Astrocyte (in vitro differentiated cells and primary cell): ENCODE data around the gene PLEKHA8. TPM values are rescaled to one million over a fixed set of nuclear protein-coding genes. Genes with fewer than 3 reads are reported as not detected.

Source experiments
- DNase-seq: peaks from one replicate; pipeline ENCODE4 v3.0.0-alpha.2; 2010; ENCODE audit warnings: low read depth
- FAIRE-seq: peaks from 2 replicates; lab custom pipeline; 2011; peaks lifted over from hg19 to GRCh38; lab: Jason Lieb, UNC
- H2AFZ ChIP-seq: 2 replicates; pipeline ENCODE4 v1.6.0; 2012; ENCODE audit warnings: low read depth, low read length, inconsistent platforms
- H3K27ac ChIP-seq: 2 replicates; pipeline ENCODE4 v1.5.1; 2011; ENCODE audit warnings: low read depth, low read length, inconsistent platforms
- H3K27me3 ChIP-seq: 2 replicates; pipeline ENCODE4 v1.6.0; 2011; ENCODE audit warnings: low read length, inconsistent platforms; ENCODE audit not compliant: insufficient read depth
- H3K36me3 ChIP-seq: 2 replicates; pipeline ENCODE4 v1.5.1; 2011; ENCODE audit warnings: low read length, inconsistent platforms; ENCODE audit not compliant: insufficient read depth
- H3K4me1 ChIP-seq: 2 replicates; pipeline ENCODE4 v1.5.1; 2011; ENCODE audit warnings: low read length, inconsistent platforms; ENCODE audit not compliant: insufficient read depth
- H3K4me2 ChIP-seq: 2 replicates; pipeline ENCODE4 v1.6.0; 2012; ENCODE audit warnings: low read length, inconsistent platforms
- H3K4me3 ChIP-seq: 2 replicates; pipeline ENCODE4 v1.5.1; 2011; ENCODE audit warnings: low read depth, mild to moderate bottlenecking, low read length, inconsistent platforms; ENCODE audit not compliant: insufficient read depth
- H3K79me2 ChIP-seq: 2 replicates; pipeline ENCODE4 v1.6.0; 2012; ENCODE audit warnings: mild to moderate bottlenecking, low read length, inconsistent platforms; ENCODE audit not compliant: insufficient read depth
- H3K9ac ChIP-seq: 2 replicates; pipeline ENCODE4 v1.6.0; 2012; ENCODE audit warnings: mild to moderate bottlenecking, low read length, inconsistent platforms
- H3K9me3 ChIP-seq: 2 replicates; pipeline ENCODE4 v1.5.1; 2012; ENCODE audit warnings: low read depth, mild to moderate bottlenecking, low read length, inconsistent platforms; ENCODE audit not compliant: insufficient read depth
- H4K20me1 ChIP-seq: 2 replicates; pipeline ENCODE4 v1.6.0; 2012; ENCODE audit warnings: low read length, inconsistent platforms; ENCODE audit not compliant: insufficient read depth
- H3K27ac Mint-ChIP-seq: one replicate; pipeline ENCODE4 v1.8.0; 2021; ENCODE audit warnings: mild to moderate bottlenecking, mixed read lengths; ENCODE audit not compliant: unreplicated experiment
- H3K27me3 Mint-ChIP-seq: one replicate; pipeline ENCODE4 v1.8.0; 2021; ENCODE audit warnings: low read depth, mixed read lengths; ENCODE audit not compliant: unreplicated experiment
- H3K36me3 Mint-ChIP-seq: one replicate; pipeline ENCODE4 v1.8.0; 2021; ENCODE audit warnings: low read depth, mixed read lengths; ENCODE audit not compliant: unreplicated experiment
- H3K4me1 Mint-ChIP-seq: one replicate; pipeline ENCODE4 v1.8.0; 2021; ENCODE audit warnings: low read depth, mixed read lengths; ENCODE audit not compliant: unreplicated experiment
- H3K4me3 Mint-ChIP-seq: one replicate; pipeline ENCODE4 v1.8.0; 2021; ENCODE audit warnings: mild to moderate bottlenecking, moderate library complexity, mixed read lengths; ENCODE audit not compliant: unreplicated experiment
- H3K9me3 Mint-ChIP-seq: one replicate; pipeline ENCODE4 v1.8.0; 2021; ENCODE audit warnings: mild to moderate bottlenecking, mixed read lengths; ENCODE audit not compliant: unreplicated experiment
- CTCF ChIP-seq: IDR thresholded peaks from 2 replicates; pipeline ENCODE4 v1.5.1; 2011; ENCODE audit warnings: low read depth, mild to moderate bottlenecking, inconsistent platforms, low read length, moderate library complexity; ENCODE audit not compliant: insufficient read depth
- EZH2 ChIP-seq: IDR thresholded peaks from 2 replicates; pipeline ENCODE4 v1.6.1; 2012; ENCODE audit warnings: mild to moderate bottlenecking, low read length, inconsistent platforms; ENCODE audit not compliant: insufficient read depth
- total RNA-seq: library from RNA; stranded (reverse); gene quantifications from 2 replicates; pipeline ENCODE4 v1.2.1, GENCODE V29; 2021

The PLEKHA8 gene
- total RNA-seq, 1 donor from 2014 or later = 34.7 TPM

- H3K4me1 ChIP-seq = peaks cover 15% of the 10 kb centered on the region
- no peaks in the 10 kb centered on the region for H3K9me3 ChIP-seq
- FAIRE-seq = no peak
- H3K79me2 ChIP-seq = no peaks in the 10 kb centered on the region
- H3K4me3 ChIP-seq = no peak overlapping the region
- Mint-ChIP-seq H3K36me3 (peaks cover 1% of the 10 kb centered on the region), H3K27me3 (no peaks in the 10 kb centered on the region), H3K4me3 (peak overlapping the region; percentile 30), H3K9me3 (no peaks in the 10 kb centered on the region), H3K4me1 (peaks cover 17% of the 10 kb centered on the region), H3K27ac (peak overlapping the region; percentile 85)
- H4K20me1 ChIP-seq = no peaks in the 10 kb centered on the region
- TF ChIP-seq CTCF = no peak
- TF ChIP-seq EZH2 = no peak
- H2AFZ ChIP-seq = peak overlapping the region; percentile 45
- H3K4me2 ChIP-seq = peak overlapping the region; percentile 60
- H3K36me3 ChIP-seq = no peaks in the 10 kb centered on the region
- no peaks in the 10 kb centered on the region for H3K27me3 ChIP-seq
- no peak overlapping the region for H3K27ac ChIP-seq
- DNase-seq = peak; percentile 74
- peak overlapping the region; percentile 5 for H3K9ac ChIP-seq
These were observed 114.5 kb downstream of the PLEKHA8 start for GRCh38 chr7:30142710-30143109.

GRCh38 chr7:30143748-30144251 lies 115.6 kb downstream of the PLEKHA8 start:
- Mint-ChIP-seq H3K36me3 (no peaks in the 10 kb centered on the region), H3K4me3 (no peak overlapping the region), H3K4me1 (peaks cover 17% of the 10 kb centered on the region), H3K9me3 (no peaks in the 10 kb centered on the region), H3K27me3 (no peaks in the 10 kb centered on the region), H3K27ac (no peak overlapping the region)
- FAIRE-seq (no peak), DNase-seq (peak; percentile 47)
- H3K9ac ChIP-seq = no peak overlapping the region
- peaks cover 15% of the 10 kb centered on the region for H3K4me1 ChIP-seq
- H4K20me1 ChIP-seq = no peaks in the 10 kb centered on the region
- H3K27me3 ChIP-seq = no peaks in the 10 kb centered on the region
- no peaks in the 10 kb centered on the region for H3K79me2 ChIP-seq
- no peak for TF ChIP-seq EZH2
- TF ChIP-seq CTCF = no peak
- no peak overlapping the region for H3K4me3 ChIP-seq
- no peak overlapping the region for H3K4me2 ChIP-seq
- no peaks in the 10 kb centered on the region for H3K36me3 ChIP-seq
- no peak overlapping the region for H2AFZ ChIP-seq
- H3K27ac ChIP-seq = no peak overlapping the region
- H3K9me3 ChIP-seq = no peaks in the 10 kb centered on the region

GRCh38 chr7:30144657-30145306 lies 116.6 kb downstream of the PLEKHA8 start:
- Histone ChIP-seq H3K4me2 (no peak overlapping the region), H3K4me3 (no peak overlapping the region), H3K4me1 (peaks cover 15% of the 10 kb centered on the region), H2AFZ (no peak overlapping the region), H3K27me3 (no peaks in the 10 kb centered on the region), H3K9ac (no peak overlapping the region), H4K20me1 (no peaks in the 10 kb centered on the region), H3K27ac (no peak overlapping the region), H3K79me2 (no peaks in the 10 kb centered on the region), H3K36me3 (no peaks in the 10 kb centered on the region), H3K9me3 (no peaks in the 10 kb centered on the region)
- H3K4me3 Mint-ChIP-seq = no peak overlapping the region
- no peak overlapping the region for H3K27ac Mint-ChIP-seq
- H3K27me3 Mint-ChIP-seq = no peaks in the 10 kb centered on the region
- H3K9me3 Mint-ChIP-seq = no peaks in the 10 kb centered on the region
- DNase-seq (no peak), FAIRE-seq (no peak)
- TF ChIP-seq EZH2 = no peak
- H3K36me3 Mint-ChIP-seq = peaks cover 2% of the 10 kb centered on the region
- peaks cover 17% of the 10 kb centered on the region for H3K4me1 Mint-ChIP-seq
